OCI-LY7 (cell line): ENCODE results near the gene KCNK13. TPM values are rescaled to one million over a fixed set of nuclear protein-coding genes. Genes with fewer than 3 reads are reported as not detected.

Experiments used
- BruUV-seq: library from RNA; stranded (reverse); fragments of 400-500 nt; replicated peaks from 2 replicates; lab custom pipeline; 2021; lab: Mats Ljungman, UMichigan
- CTCF ChIA-PET: fragments of 300-600 bp; sonication (Branson Sonifier 250); formaldehyde crosslinking; loops from one replicate; lab custom pipeline; 2022; ENCODE audit warnings: antibody characterized with exemption; ENCODE audit not compliant: unreplicated experiment; lab: Charles Lee
- POLR2A ChIA-PET: fragments of 300-600 bp; sonication (Branson Sonifier 250); formaldehyde crosslinking; loops from one replicate; lab custom pipeline; 2022; ENCODE audit warnings: antibody characterized with exemption; lab: Charles Lee
- DNase-seq: peaks from one replicate; pipeline ENCODE4 v3.0.0-alpha.2; 2015; ENCODE audit warnings: low spot score
- H2AFZ ChIP-seq: fragments of 200-600 bp; sonication (generic), shearing (Covaris generic); 2 replicates; pipeline ENCODE4 v1.6.1; 2014; ENCODE audit warnings: mild to moderate bottlenecking, antibody characterized with exemption, low read length, moderate library complexity
- H3K27ac ChIP-seq: fragments of 200-600 bp; sonication (generic); 2 replicates; pipeline ENCODE4 v1.5.1; 2014; ENCODE audit warnings: mixed run types, low read depth, mild to moderate bottlenecking, moderate library complexity, low read length, inconsistent platforms; ENCODE audit not compliant: poor library complexity, severe bottlenecking
- H3K36me3 ChIP-seq: fragments of 200-600 bp; sonication (generic); 2 replicates; pipeline ENCODE4 v1.6.1; 2014; ENCODE audit warnings: mild to moderate bottlenecking, antibody characterized with exemption, low read length, moderate library complexity, mixed read lengths; ENCODE audit not compliant: insufficient read depth
- H3K4me1 ChIP-seq: fragments of 200-600 bp; sonication (generic); 2 replicates; pipeline ENCODE4 v1.5.1; 2014; ENCODE audit warnings: mild to moderate bottlenecking, low read length; ENCODE audit not compliant: insufficient read depth, poor library complexity, severe bottlenecking
- H3K4me2 ChIP-seq: fragments of 200-600 bp; sonication (generic); 2 replicates; pipeline ENCODE4 v1.6.1; 2014; ENCODE audit warnings: mild to moderate bottlenecking, low read length
- H3K4me3 ChIP-seq: fragments of 200-600 bp; sonication (generic); 2 replicates; pipeline ENCODE4 v1.5.1; 2014; ENCODE audit warnings: mild to moderate bottlenecking, low read depth, low read length; ENCODE audit not compliant: poor library complexity, severe bottlenecking
- H3K79me2 ChIP-seq: fragments of 200-600 bp; sonication (generic); 2 replicates; pipeline ENCODE4 v1.6.1; 2016; ENCODE audit warnings: low read depth, mild to moderate bottlenecking, low read length, moderate library complexity, mixed read lengths; ENCODE audit not compliant: insufficient read depth
- H3K9me2 ChIP-seq: fragments of 200-600 bp; sonication (generic); 2 replicates; pipeline ENCODE4 v1.6.1; 2016; ENCODE audit warnings: mild to moderate bottlenecking, low read length, mixed read lengths; ENCODE audit not compliant: insufficient read depth
- H3K9me3 ChIP-seq: fragments of 200-600 bp; sonication (generic); 2 replicates; pipeline ENCODE4 v1.6.1; 2014; ENCODE audit warnings: mild to moderate bottlenecking, mixed run types, low read length, mixed read lengths
- H4K20me1 ChIP-seq: fragments of 200-600 bp; sonication (generic); 2 replicates; pipeline ENCODE4 v1.6.1; 2014; ENCODE audit warnings: mild to moderate bottlenecking, antibody characterized with exemption, low read length, moderate library complexity, mixed read lengths; ENCODE audit not compliant: insufficient read depth
- EZH2phosphoT487 ChIP-seq: fragments of 200-600 bp; sonication (generic); IDR thresholded peaks from 2 replicates; pipeline ENCODE4 v1.6.1; 2018; ENCODE audit warnings: low read depth, borderline replicate concordance, mild to moderate bottlenecking, mixed run types, antibody characterized with exemption, low read length, moderate library complexity, mixed read lengths
- intact Hi-C: fragments of 100-400 bp; cut with micrococcal nuclease; formaldehyde crosslinking; loops from one replicate; pipeline ENCODE4 v1.10.0; 2022; ENCODE audit not compliant: unreplicated experiment
- total RNA-seq, 2 experiments: library from RNA; depleted of rRNA in 1 of 2; stranded (reverse); fragments of >200 nt in 1 of 2; shearing (Covaris generic) in 1 of 2; gene quantifications; 2 replicates each; pipeline ENCODE4 v1.2.3, GENCODE V29; 2014 to 2022
- TF ChIP-seq, protein P1 (sequence below): fragments of 200-600 bp; sonication (generic); conservative IDR thresholded peaks from 2 replicates; pipeline ENCODE4 v1.5.1; 2014; ENCODE audit warnings: mild to moderate bottlenecking, antibody characterized with exemption, low read length, moderate library complexity, mixed read lengths

Gene KCNK13
- total RNA-seq, 2 experiments from 2014 or later, result not detected

DNA sequence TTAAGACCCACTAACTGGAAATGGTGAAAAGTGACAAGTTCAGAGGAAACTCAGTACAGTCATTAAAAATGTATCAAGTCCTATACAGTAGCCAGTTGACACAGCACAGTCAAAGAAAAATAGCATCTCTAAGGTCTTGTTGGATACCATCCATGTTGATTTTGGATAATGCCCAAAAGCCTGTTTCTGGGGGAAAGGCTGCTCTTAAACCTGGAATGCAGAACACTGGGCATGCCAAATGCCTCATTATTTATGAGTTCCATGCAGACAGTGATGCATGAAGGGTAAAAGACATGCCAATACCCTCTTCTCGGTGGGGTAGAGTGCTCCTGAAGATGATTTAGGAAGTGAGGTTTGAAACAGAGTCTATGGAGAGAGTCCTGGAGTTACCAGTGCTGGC, 29.6 kb downstream of the KCNK13 start:
- Histone ChIP-seq H3K79me2 (no peaks in the 10 kb centered on the region), H4K20me1 (no peaks in the 10 kb centered on the region), H3K9me2 (no peaks in the 10 kb centered on the region), H3K36me3 (no peaks in the 10 kb centered on the region), H3K4me1 (no peaks in the 10 kb centered on the region), H3K27ac (no peak overlapping the region), H3K9me3 (no peaks in the 10 kb centered on the region), H3K4me3 (no peak overlapping the region), H2AFZ (no peak overlapping the region), H3K4me2 (no peak overlapping the region)
- CTCF ChIA-PET, result no interaction called here
- BruUV-seq, result no TSS peak
- DNase-seq, result no peak
- intact Hi-C loops, result no loop called here
- POLR2A ChIA-PET, result no interaction called here
- no peak for TF ChIP-seq EZH2phosphoT487
- TF ChIP-seq, protein P1, sequence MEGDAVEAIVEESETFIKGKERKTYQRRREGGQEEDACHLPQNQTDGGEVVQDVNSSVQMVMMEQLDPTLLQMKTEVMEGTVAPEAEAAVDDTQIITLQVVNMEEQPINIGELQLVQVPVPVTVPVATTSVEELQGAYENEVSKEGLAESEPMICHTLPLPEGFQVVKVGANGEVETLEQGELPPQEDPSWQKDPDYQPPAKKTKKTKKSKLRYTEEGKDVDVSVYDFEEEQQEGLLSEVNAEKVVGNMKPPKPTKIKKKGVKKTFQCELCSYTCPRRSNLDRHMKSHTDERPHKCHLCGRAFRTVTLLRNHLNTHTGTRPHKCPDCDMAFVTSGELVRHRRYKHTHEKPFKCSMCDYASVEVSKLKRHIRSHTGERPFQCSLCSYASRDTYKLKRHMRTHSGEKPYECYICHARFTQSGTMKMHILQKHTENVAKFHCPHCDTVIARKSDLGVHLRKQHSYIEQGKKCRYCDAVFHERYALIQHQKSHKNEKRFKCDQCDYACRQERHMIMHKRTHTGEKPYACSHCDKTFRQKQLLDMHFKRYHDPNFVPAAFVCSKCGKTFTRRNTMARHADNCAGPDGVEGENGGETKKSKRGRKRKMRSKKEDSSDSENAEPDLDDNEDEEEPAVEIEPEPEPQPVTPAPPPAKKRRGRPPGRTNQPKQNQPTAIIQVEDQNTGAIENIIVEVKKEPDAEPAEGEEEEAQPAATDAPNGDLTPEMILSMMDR, result no peak

DNA sequence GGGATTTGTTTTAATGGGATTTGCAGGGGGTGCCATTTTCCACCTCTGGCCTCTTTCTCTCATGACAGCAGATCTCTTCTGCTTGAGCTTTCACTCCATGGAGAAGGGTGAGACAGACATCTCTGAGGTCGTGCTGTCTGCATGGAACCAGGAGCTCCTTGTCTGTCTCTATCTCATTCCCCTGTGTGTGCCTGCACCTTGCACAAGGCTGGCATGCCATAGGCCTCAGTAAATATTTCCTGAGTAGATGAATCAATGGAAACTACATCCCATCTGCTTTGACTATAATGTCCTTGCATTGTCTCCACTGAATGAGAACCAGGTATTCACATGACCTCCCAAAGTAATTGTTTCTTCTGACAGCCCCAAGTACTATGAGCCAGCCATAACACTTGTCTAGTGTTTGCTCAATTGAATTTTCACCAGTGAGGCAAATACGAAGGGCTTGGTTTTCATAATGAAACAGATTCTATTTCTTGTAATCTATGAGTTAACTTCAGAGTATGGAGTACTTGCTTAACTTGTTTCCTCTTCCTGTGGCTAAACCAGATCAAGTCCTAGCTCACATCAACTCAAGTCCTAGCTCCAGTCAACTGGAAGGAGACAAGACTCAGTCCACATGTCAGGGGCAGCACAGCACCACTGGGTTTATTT, 32.3 kb downstream of the KCNK13 start:
- TF ChIP-seq, protein P1, result no peak
- no peak for TF ChIP-seq EZH2phosphoT487
- H3K36me3 ChIP-seq, result no peaks in the 10 kb centered on the region
- H3K9me3 ChIP-seq, result no peaks in the 10 kb centered on the region
- no peak overlapping the region for H3K27ac ChIP-seq
- DNase-seq, result no peak
- H2AFZ ChIP-seq, result no peak overlapping the region
- H4K20me1 ChIP-seq, result no peaks in the 10 kb centered on the region
- BruUV-seq, result no TSS peak
- H3K4me1 ChIP-seq, result no peaks in the 10 kb centered on the region
- H3K4me2 ChIP-seq, result no peak overlapping the region
- H3K79me2 ChIP-seq, result no peaks in the 10 kb centered on the region
- intact Hi-C loops, result no loop called here
- no peak overlapping the region for H3K4me3 ChIP-seq
- POLR2A ChIA-PET, result no interaction called here
- CTCF ChIA-PET, result no interaction called here
- no peaks in the 10 kb centered on the region for H3K9me2 ChIP-seq

DNA sequence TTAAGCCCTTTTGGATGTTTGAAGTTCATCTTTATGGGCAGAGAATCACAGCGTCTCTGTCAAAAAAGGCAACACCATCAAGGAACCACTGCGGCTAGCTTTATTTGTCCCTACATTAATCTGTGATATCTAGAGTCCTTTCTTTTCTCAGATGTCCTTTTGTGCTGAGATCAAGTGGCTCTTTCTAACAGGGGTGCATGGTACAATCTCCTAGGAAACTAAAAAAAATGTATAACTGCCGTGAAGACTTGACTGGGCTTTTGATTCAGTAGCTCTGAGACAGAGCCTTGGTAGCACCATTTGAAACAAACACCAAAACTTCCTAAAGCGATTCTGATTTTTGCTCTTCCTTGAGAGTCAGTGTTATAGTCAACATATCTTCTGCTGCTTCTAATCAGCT, 33.3 kb downstream of the KCNK13 start:
- no peaks in the 10 kb centered on the region for H3K79me2 ChIP-seq
- H4K20me1 ChIP-seq, result no peaks in the 10 kb centered on the region
- H3K27ac ChIP-seq, result no peak overlapping the region
- no peak overlapping the region for H2AFZ ChIP-seq
- DNase-seq, result no peak
- no peaks in the 10 kb centered on the region for H3K36me3 ChIP-seq
- H3K9me3 ChIP-seq, result no peaks in the 10 kb centered on the region
- no peaks in the 10 kb centered on the region for H3K9me2 ChIP-seq
- no peak overlapping the region for H3K4me3 ChIP-seq
- CTCF ChIA-PET, result no interaction called here
- no TSS peak for BruUV-seq
- POLR2A ChIA-PET, result no interaction called here
- no peak overlapping the region for H3K4me2 ChIP-seq
- intact Hi-C loops, result no loop called here
- no peaks in the 10 kb centered on the region for H3K4me1 ChIP-seq
- TF ChIP-seq, protein P1, result no peak
- no peak for TF ChIP-seq EZH2phosphoT487
